Sigmoid colon (tissue), 3 donors: ENCODE measurements around the gene SP1.

Source experiments
- CTCF ChIP-seq, 4 experiments: fragments of 450-650 bp in 3 of 4; fragments of 200-600 bp in 1 of 4; IDR thresholded peaks; one replicate each; pipeline ENCODE4 v1.5.1; 2016 to 2019; ENCODE audit warnings: antibody characterized with exemption in 4 of 4, mild to moderate bottlenecking in 3 of 4, moderate library complexity in 2 of 4
- POLR2A ChIP-seq, 2 donors: fragments of 450-650 bp; IDR thresholded peaks; one replicate each; pipeline ENCODE4 v1.6.1; 2016; ENCODE audit warnings: antibody characterized with exemption in 2 of 2, mild to moderate bottlenecking in 2 of 2, moderate library complexity in 2 of 2

- TF ChIP-seq CTCF (IDR thresholded peaks at IDR 0.05) (no peak), POLR2A (IDR thresholded peaks at IDR 0.05) (no peak)
Measured at GRCh38 chr12:53340398-53340797, 39.6 kb upstream of the SP1 start.
